Measurements from ENCODE around the gene SERAC1.

DNA sequence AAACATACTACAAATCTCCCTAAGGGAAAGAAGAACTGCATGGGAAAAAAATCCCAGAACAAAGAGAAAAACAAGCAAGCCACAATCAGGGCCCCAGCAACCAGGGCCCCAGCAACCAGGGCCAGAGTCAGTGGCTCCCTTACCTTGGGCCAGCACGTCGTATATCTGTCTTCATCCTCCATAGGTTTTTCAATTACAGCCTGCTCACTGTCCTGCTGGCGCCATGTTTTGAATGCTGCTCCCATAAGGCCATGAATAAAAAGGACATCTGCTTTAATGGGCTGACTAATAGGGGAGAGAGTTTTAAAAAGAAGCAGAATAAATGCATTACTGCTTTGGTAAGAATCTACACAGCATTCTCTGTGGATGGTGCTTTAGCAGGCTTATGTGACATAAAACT is 49.2 kb downstream of the SERAC1 start:
- TF ChIP-seq CTCF (IDR thresholded peaks at IDR 0.05) (no peak), POLR2AphosphoS5 (IDR thresholded peaks at IDR 0.05; ENCODE audit: insufficient read depth in 1 of 2, low read depth in 1 of 2) (no peak)
